HG03460 (cell line): ENCODE data around the gene PRICKLE2.

ENCODE experiments used
- ATAC-seq: cut with Tn5 transposase; IDR thresholded peaks from one replicate; pipeline ENCODE4 v1.9.1; 2021; ENCODE audit not compliant: unreplicated experiment

PRICKLE2 gene

GRCh38 chr3:64081235-64081630, 144.0 kb downstream of the PRICKLE2 start:
- ATAC-seq: no peak

- ATAC-seq: no peak
These were observed 144.5 kb downstream of the PRICKLE2 start for GRCh38 chr3:64080616-64081234.

- no peak for ATAC-seq
These were observed 145.7 kb downstream of the PRICKLE2 start for GRCh38 chr3:64079369-64080150.

- ATAC-seq: no peak
These were observed 146.3 kb downstream of the PRICKLE2 start for GRCh38 chr3:64078966-64079365.

- ATAC-seq: no peak
These were observed 150.2 kb downstream of the PRICKLE2 start for GRCh38 chr3:64074895-64075679.

- no peak for ATAC-seq
These were observed 151.2 kb downstream of the PRICKLE2 start for GRCh38 chr3:64074060-64074459.

GRCh38 chr3:64073158-64073761, 152.0 kb downstream of the PRICKLE2 start:
- ATAC-seq: no peak

GRCh38 chr3:64072126-64072525, 153.1 kb downstream of the PRICKLE2 start:
- no peak for ATAC-seq

GRCh38 chr3:64070704-64071103, 154.6 kb downstream of the PRICKLE2 start:
- ATAC-seq: no peak

GRCh38 chr3:64067506-64068346, 157.5 kb downstream of the PRICKLE2 start:
- ATAC-seq: no peak

GRCh38 chr3:64064804-64065203, 160.5 kb downstream of the PRICKLE2 start:
- ATAC-seq: no peak

GRCh38 chr3:64063983-64064438, 161.3 kb downstream of the PRICKLE2 start:
- ATAC-seq: no peak

- no peak for ATAC-seq
These were observed 161.9 kb downstream of the PRICKLE2 start for GRCh38 chr3:64063207-64063982.

GRCh38 chr3:64061628-64062027, 163.6 kb downstream of the PRICKLE2 start:
- no peak for ATAC-seq

- no peak for ATAC-seq
These were observed 165.6 kb downstream of the PRICKLE2 start for GRCh38 chr3:64059484-64060175.

- ATAC-seq: no peak
These were observed 166.7 kb downstream of the PRICKLE2 start for GRCh38 chr3:64058566-64058965.

- ATAC-seq: no peak
These were observed 168.0 kb downstream of the PRICKLE2 start for GRCh38 chr3:64057231-64057630.

GRCh38 chr3:64056606-64057180, 168.6 kb downstream of the PRICKLE2 start:
- ATAC-seq: no peak

- ATAC-seq: no peak
These were observed 170.2 kb downstream of the PRICKLE2 start for GRCh38 chr3:64055076-64055475.
